Transverse colon (tissue), 4 donors: ENCODE results near the gene MYBL2.

ENCODE experiments used
- EP300 ChIP-seq: sonication (generic); formaldehyde crosslinking; IDR thresholded peaks from one replicate; pipeline ENCODE4 v1.6.1; 2017; ENCODE audit warnings: antibody characterized with exemption, low read depth
- POLR2A ChIP-seq: fragments of 450-650 bp; IDR thresholded peaks from one replicate; pipeline ENCODE4 v1.6.1; 2016; ENCODE audit warnings: antibody characterized with exemption, mild to moderate bottlenecking, moderate library complexity
- POLR2AphosphoS5 ChIP-seq, 3 donors: sonication (generic); formaldehyde crosslinking; IDR thresholded peaks; one replicate each; pipeline ENCODE4 v1.6.1; 2016; ENCODE audit warnings: antibody characterized with exemption in 3 of 3
- TF ChIP-seq, protein P1 (sequence below), 5 experiments: fragments of 200-600 bp in 3 of 5; fragments of 450-650 bp in 2 of 5; sonication (generic) in 3 of 5; IDR thresholded peaks; 1 replicate in 2 of 5; 2 replicates in 3 of 5; pipeline ENCODE4 v1.5.1; 2016 to 2017; ENCODE audit warnings: antibody characterized with exemption in 5 of 5, inconsistent platforms in 3 of 5, mild to moderate bottlenecking in 2 of 5, moderate library complexity in 1 of 5

DNA sequence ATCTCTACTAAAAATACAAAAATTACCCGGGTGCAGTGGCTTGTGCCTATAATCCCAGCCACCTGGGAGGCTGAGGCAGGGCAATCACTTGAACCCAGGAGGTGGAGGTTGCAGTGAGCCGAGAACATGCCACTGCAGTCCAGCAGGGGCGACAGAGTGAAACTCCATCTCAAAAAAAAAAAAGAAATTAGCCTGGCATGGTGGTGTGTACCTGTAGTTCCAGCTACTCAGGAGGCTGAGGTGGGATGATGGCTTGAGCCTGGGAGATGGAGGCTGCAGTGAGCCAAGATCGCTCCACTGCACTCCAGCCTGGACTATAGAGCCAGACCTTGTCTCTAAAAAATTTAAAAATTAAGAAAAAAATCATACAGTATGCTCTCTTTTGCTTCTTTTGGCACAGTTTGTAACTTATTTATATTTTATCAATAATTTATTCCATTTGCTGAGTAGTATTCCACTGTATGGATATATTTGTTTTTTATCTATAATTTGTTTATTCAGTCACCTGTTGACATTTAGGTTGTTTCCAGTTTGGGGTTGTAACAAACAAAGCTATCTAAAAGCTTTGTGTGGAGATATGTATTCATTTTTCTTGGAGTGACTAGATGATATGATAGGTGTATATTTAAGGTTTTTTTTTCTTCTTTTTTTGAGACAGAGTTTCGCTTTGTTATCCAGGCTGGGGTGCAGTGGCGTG, 8.0 kb upstream of the MYBL2 start:
- TF ChIP-seq, protein P1, sequence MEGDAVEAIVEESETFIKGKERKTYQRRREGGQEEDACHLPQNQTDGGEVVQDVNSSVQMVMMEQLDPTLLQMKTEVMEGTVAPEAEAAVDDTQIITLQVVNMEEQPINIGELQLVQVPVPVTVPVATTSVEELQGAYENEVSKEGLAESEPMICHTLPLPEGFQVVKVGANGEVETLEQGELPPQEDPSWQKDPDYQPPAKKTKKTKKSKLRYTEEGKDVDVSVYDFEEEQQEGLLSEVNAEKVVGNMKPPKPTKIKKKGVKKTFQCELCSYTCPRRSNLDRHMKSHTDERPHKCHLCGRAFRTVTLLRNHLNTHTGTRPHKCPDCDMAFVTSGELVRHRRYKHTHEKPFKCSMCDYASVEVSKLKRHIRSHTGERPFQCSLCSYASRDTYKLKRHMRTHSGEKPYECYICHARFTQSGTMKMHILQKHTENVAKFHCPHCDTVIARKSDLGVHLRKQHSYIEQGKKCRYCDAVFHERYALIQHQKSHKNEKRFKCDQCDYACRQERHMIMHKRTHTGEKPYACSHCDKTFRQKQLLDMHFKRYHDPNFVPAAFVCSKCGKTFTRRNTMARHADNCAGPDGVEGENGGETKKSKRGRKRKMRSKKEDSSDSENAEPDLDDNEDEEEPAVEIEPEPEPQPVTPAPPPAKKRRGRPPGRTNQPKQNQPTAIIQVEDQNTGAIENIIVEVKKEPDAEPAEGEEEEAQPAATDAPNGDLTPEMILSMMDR (IDR thresholded peaks at IDR 0.05), result no peak
- TF ChIP-seq POLR2A (no peak), POLR2AphosphoS5 (IDR thresholded peaks at IDR 0.05) (no peak), EP300 (no peak)
